Mesenteric fat pad (tissue), 1 donor: ENCODE data around the gene C1QTNF12. TPM values are rescaled to one million over a fixed set of nuclear protein-coding genes. Genes with fewer than 3 reads are reported as not detected.

Experiments
- DNase-seq: peaks from one replicate; pipeline ENCODE4 v3.0.0-alpha.2; 2020; ENCODE audit warnings: low spot score
- total RNA-seq: library from RNA; stranded (reverse); fragmentation: NEBNext Ultra II Directional; extraction: Animal tissue kit (Norgen Biotek cat#: 25700); gene quantifications from one replicate; pipeline ENCODE4 v1.2.1, GENCODE V29; 2021
- donor health status: DM: yes; HTN: yes; CAD: no.

Gene C1QTNF12
- total RNA-seq, 1 donor from 2014 or later, result 2.9 TPM

- no peak for DNase-seq
These were observed 16.8 kb downstream of the C1QTNF12 start for GRCh38 chr1:1229770-1230169.

GRCh38 chr1:1228596-1229321 lies 17.8 kb downstream of the C1QTNF12 start:
- no peak for DNase-seq

- no peak for DNase-seq
These were observed 18.3 kb downstream of the C1QTNF12 start for GRCh38 chr1:1228187-1228586.

GRCh38 chr1:1227386-1227785 lies 19.1 kb downstream of the C1QTNF12 start:
- DNase-seq, result no peak

- DNase-seq, result no peak
These were observed 19.8 kb downstream of the C1QTNF12 start for GRCh38 chr1:1226566-1227362.

- DNase-seq, result no peak
These were observed 20.6 kb downstream of the C1QTNF12 start for GRCh38 chr1:1225913-1226312.

- DNase-seq, result no peak
These were observed 21.2 kb downstream of the C1QTNF12 start for GRCh38 chr1:1225238-1225845.

GRCh38 chr1:1223891-1224290 lies 22.6 kb downstream of the C1QTNF12 start:
- DNase-seq, result no peak

GRCh38 chr1:1223321-1223720 lies 23.2 kb downstream of the C1QTNF12 start:
- no peak for DNase-seq

- no peak for DNase-seq
These were observed 23.8 kb downstream of the C1QTNF12 start for GRCh38 chr1:1222575-1223225.

GRCh38 chr1:1221887-1222574 lies 24.5 kb downstream of the C1QTNF12 start:
- no peak for DNase-seq

- no peak for DNase-seq
These were observed 26.3 kb downstream of the C1QTNF12 start for GRCh38 chr1:1220197-1220596.

- DNase-seq, result no peak
These were observed 27.2 kb downstream of the C1QTNF12 start for GRCh38 chr1:1219341-1219740.

GRCh38 chr1:1218524-1219200 lies 27.9 kb downstream of the C1QTNF12 start:
- no peak for DNase-seq

GRCh38 chr1:1217621-1218523 lies 28.6 kb downstream of the C1QTNF12 start:
- no peak for DNase-seq

GRCh38 chr1:1216770-1217620 lies 29.5 kb downstream of the C1QTNF12 start:
- DNase-seq, result no peak

GRCh38 chr1:1215881-1216605 lies 30.5 kb downstream of the C1QTNF12 start:
- no peak for DNase-seq
